HFFc6 (cell line): ENCODE results near the gene SCYL1. TPM values are rescaled to one million over a fixed set of nuclear protein-coding genes. Genes with fewer than 3 reads are reported as not detected.
A peak's percentile ranks its signal among the peaks of the same experiment; 100 is the strongest.

Experiments
- DNase-seq: peaks from one replicate; pipeline ENCODE4 v3.0.0-alpha.2; 2018
- H3K27ac Mint-ChIP-seq: 2 replicates; pipeline ENCODE4 v1.8.0; 2020; ENCODE audit warnings: mild to moderate bottlenecking, mixed read lengths
- H3K27me3 Mint-ChIP-seq: 2 replicates; pipeline ENCODE4 v1.8.0; 2021; ENCODE audit warnings: mild to moderate bottlenecking, moderate library complexity, mixed read lengths; ENCODE audit not compliant: insufficient read depth
- H3K36me3 Mint-ChIP-seq: 2 replicates; pipeline ENCODE4 v1.8.0; 2021; ENCODE audit warnings: low read depth, mixed read lengths
- H3K4me1 Mint-ChIP-seq: 2 replicates; pipeline ENCODE4 v1.8.0; 2020; ENCODE audit warnings: low read depth, mixed read lengths
- H3K4me3 Mint-ChIP-seq: 2 replicates; pipeline ENCODE4 v1.8.0; 2020; ENCODE audit warnings: mild to moderate bottlenecking, moderate library complexity, mixed read lengths
- H3K9me3 Mint-ChIP-seq: 2 replicates; pipeline ENCODE4 v1.8.0; 2020; ENCODE audit warnings: mild to moderate bottlenecking, mixed read lengths
- CTCF ChIP-seq: fragments of 200-600 bp; sonication (generic); IDR thresholded peaks from 2 replicates; pipeline ENCODE4 v1.5.0; 2021; ENCODE audit warnings: antibody characterized with exemption, mild to moderate bottlenecking
- total RNA-seq, 6 experiments: library from RNA; stranded (reverse); fragmentation: NEBNext Ultra II Directional; extraction: Animal tissue kit (Norgen Biotek cat#: 25700); gene quantifications; 2 replicates in 1 of 6; 3 replicates in 5 of 6; pipeline ENCODE4 v1.2.3, GENCODE V29; 2021

The SCYL1 gene
- total RNA-seq, 6 experiments from 2014 or later, result 120 to 137 (median 126) TPM

- Mint-ChIP-seq H3K4me3 (no peak overlapping the region; the same call in 1 of the 2 replicates), H3K36me3 (peaks cover 13% of the 10 kb centered on the region), H3K9me3 (no peaks in the 10 kb centered on the region), H3K27ac (peak overlapping the region; percentile 66), H3K27me3 (no peaks in the 10 kb centered on the region; the same call in 1 of the 2 replicates), H3K4me1 (peaks cover 29% of the 10 kb centered on the region)
- no peak for DNase-seq
- TF ChIP-seq CTCF, result no peak
Observed at GRCh38 chr11:65586676-65587075, 61.8 kb downstream of the SCYL1 start.

Other genes with a start within 250 kb of the SCYL1 start
- gene CDC42EP2, start 210.2 kb upstream of the SCYL1 start, total RNA-seq, result 10 to 100 TPM; 19.0 to 35.3 (median 22.6) TPM
- gene DPF2, start 191.2 kb upstream of the SCYL1 start, total RNA-seq, result 10 to 100 TPM; 55.4 to 64.3 (median 61.7) TPM
- under 1 TPM in 2 of 6 experiments, not detected in 4; 0.12 to 0.13 TPM for gene TIGD3, start 170.3 kb upstream of the SCYL1 start, total RNA-seq
- 1 to 10 TPM; 4.9 to 8.9 (median 5.8) TPM for gene SLC25A45, start 142.4 kb upstream of the SCYL1 start, total RNA-seq
- gene FRMD8, start 138.4 kb upstream of the SCYL1 start, total RNA-seq, result 10 to 100 TPM; 22.4 to 28.5 (median 27.1) TPM
- gene NEAT1, start 102.3 kb upstream of the SCYL1 start, total RNA-seq, result 100 to 1,000 TPM; 185 to 250 (median 213) TPM
- 1,000 to 10,000 TPM; 3,136 to 4,087 (median 3,570) TPM for gene MALAT1, start 26.0 kb upstream of the SCYL1 start, total RNA-seq
- gene LTBP3, start 33.3 kb downstream of the SCYL1 start, total RNA-seq, result 10 to 100 TPM; 64.0 to 78.1 (median 66.0) TPM
- 10 to 100 TPM; 57.7 to 72.0 (median 64.3) TPM for gene ZNRD2, start 45.4 kb downstream of the SCYL1 start, total RNA-seq
- 10 to 100 TPM; 40.9 to 52.8 (median 43.7) TPM for gene FAM89B, start 47.5 kb downstream of the SCYL1 start, total RNA-seq
- gene EHBP1L1, start 51.0 kb downstream of the SCYL1 start, total RNA-seq, result 10 to 100 TPM; 47.5 to 69.3 (median 61.3) TPM
- under 1 TPM in 3 of 6 experiments, not detected in 3; 0.16 to 0.31 (median 0.30) TPM for gene KCNK7, start 70.7 kb downstream of the SCYL1 start, total RNA-seq
- 10 to 100 TPM; 42.1 to 51.1 (median 46.5) TPM for gene MAP3K11, start 89.1 kb downstream of the SCYL1 start, total RNA-seq
- 10 to 100 TPM; 51.5 to 66.7 (median 57.3) TPM for gene PCNX3, start 90.7 kb downstream of the SCYL1 start, total RNA-seq
- gene SIPA1, start 113.0 kb downstream of the SCYL1 start, total RNA-seq, result 10 to 100 TPM; 23.0 to 41.3 (median 38.3) TPM
- gene RELA, start 137.8 kb downstream of the SCYL1 start, total RNA-seq, result 10 to 100 TPM; 66.9 to 72.7 (median 69.5) TPM
- 10 to 100 TPM; 36.5 to 42.6 (median 38.9) TPM for gene KAT5, start 187.2 kb downstream of the SCYL1 start, total RNA-seq
- gene RNASEH2C, start 195.7 kb downstream of the SCYL1 start, total RNA-seq, result 10 to 100 TPM; 54.0 to 85.6 (median 61.4) TPM